GM19463 (cell line): ENCODE results near the gene ADGRL2.

Experiments
- ATAC-seq: cut with Tn5 transposase; IDR thresholded peaks from one replicate; pipeline ENCODE4 v1.9.1; 2021; ENCODE audit warnings: mild to moderate bottlenecking, moderate library complexity; ENCODE audit not compliant: unreplicated experiment

ADGRL2 gene

DNA sequence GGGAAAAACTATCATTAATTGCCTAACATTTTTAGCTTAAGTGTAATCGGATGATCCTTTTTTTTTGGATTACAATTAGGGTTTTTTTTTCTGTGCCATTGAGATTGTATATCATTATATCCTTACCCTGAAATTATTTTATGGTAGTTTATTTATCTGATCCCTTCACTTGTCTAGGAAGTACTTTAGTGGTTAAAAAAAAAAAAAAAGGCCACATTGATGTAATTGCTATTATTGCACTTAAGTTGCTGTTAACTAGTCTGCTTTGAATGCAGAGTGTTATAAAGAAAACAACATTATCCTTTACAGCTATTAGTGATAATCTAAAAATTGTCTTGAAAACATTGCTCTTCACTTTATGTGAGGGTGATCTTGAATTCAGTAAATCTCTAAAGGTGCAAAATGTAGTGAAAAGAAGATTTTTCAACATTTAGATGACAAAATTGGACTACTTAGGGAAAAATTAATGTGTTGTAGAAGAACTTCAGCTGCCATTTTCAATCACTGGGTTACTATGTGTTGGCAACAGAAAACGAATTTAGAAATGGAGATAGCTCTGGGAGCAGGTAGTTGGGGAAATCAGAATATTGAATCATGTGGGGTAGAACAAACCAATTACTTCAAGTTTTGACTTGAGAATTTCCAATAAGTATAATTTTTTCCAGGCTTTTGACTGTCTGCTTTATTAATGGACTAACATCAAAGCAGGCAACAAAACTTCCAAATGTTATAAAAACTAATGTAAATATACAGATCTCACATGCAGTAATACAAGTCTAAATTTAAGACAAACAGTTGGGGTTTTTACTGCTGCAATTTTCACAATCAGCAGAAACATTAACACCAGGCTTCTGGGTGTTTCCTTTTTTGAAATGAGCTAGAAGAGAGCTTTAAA is 5.0 kb downstream of the ADGRL2 start:
- no peak for ATAC-seq

DNA sequence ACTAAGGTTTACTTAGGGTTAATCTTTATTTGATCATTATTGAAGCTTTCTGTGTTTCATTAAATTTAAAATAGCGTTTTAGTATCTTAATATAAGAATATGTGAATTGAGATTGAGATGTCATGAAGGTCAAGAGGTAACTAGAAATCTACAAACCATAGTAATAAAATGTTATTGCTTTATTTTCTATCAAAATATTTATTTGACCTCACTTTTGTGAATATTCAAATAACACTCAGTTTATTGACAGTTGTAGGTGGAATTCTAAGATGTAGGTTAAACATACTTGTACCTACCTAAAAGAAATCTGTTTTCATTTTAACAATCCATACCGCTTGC is 5.7 kb downstream of the ADGRL2 start:
- ATAC-seq, result no peak

DNA sequence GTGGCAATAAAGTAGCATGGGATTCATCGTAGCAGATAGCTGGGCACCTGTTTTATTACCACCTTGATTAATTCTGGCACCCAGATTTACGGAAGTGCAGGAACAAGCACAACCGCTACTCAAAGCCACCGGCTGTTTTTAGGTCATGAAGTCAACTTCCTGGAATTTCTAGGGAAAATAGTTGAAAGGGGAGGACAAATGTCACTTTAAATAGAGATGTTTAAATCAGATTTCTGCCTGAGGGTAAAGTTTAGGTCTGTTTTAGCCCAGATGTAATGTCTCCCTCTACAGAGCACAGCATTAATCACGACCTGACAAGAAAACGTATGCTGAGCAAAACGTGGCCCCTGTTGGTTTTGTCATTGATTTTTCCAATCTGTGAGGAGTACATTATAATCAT is 8.0 kb downstream of the ADGRL2 start:
- no peak for ATAC-seq

DNA sequence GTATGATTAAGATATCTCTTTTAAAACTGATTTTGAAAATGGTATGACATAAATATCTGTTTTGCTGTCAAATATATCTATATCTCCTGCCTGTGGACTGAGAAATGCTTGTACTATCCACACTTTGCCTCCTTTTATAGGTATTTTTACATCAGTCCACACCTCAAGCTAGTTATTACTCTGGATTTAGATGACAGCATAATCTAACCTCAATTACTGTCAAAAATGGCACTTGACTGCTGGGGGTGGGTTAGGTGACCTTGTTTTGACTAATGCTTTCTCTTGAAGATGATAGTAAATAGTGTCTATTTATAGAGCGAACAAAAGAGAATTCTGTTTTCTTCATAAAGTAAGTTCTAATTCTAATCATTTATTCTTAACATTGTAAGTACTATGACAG is 9.1 kb downstream of the ADGRL2 start:
- no peak for ATAC-seq

DNA sequence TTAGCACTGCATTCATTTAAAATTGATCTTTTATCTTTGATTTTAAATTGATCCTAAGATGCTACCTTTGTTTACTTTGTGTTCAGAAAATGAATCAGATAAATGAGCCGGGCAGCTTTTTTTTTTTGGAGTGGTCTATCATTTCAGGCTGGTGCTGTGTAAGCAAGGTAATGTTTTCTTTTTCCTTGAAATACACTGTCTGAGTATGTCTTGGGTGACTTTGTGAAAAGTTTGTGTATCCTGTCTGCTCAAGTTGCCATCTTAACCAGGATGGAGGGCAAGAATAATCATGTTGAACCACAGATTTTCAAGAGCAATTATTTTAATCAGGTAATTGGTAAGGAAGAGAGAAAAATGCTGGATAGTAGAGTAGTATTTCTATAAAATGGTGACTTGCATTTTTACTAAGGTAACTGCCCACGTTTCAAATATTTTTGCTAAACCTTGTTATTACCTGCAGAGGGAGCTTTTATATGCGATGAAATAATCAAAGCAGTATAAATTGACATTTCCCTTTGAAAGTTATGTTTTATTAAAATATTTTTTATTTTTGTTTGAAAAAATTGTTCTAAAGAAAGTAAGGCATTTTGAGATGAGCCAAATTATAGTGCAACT is 11.1 kb downstream of the ADGRL2 start:
- ATAC-seq, result no peak

DNA sequence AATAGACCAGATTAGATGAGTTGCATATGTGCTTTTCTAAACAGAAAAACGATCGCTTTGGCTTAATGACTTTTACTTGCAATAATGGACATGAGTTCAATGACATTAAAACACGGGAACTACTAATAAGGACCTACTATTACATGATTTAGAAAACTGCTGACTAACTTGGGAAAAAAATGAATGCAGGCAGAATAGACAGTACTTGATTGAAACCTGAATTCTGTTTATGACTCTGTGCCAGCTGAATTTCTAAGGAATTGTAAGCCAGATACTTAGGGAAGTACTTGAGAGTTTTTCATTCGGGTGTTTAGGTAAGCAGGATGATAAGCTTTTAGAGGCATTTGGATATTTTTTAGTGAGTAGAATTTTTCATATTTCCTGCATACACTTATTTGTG is 12.0 kb downstream of the ADGRL2 start:
- no peak for ATAC-seq

DNA sequence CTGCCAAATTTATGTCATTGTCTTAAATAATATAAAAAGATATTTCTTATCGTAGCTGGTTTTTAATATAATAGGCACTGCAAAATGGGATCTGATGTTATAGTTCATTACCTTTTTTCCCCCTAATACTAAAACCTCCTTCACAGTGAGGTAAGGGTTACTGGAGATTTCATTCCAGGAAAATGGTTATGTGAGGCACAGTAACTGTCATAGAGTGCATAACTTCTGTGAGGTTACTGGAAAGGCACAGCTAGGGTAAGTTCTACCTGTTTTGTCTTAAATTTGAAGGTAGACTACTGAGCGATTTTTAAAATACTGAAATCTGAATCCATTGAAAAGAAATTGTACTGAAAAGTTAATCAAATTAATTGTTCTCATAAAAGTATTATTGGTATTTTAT is 13.0 kb downstream of the ADGRL2 start:
- no peak for ATAC-seq

DNA sequence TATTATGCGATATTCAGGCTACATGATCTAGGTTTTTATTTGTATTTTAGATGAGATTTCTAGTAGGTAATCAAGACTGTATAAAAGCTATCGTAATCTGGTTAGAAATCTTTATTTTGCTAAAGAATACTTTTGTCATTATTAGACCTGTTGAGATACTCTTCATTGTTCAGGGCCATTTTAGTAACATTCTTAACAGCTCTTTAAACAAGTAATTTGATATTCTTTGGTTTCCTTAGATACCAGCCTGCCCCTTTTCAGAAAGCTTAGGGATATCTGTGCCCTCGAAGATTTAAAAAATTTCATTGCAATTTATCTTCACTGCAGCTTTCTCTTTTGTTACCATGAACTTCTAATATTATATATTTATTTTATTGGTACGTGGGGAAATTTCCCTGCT is 18.9 kb downstream of the ADGRL2 start:
- ATAC-seq, result no peak

DNA sequence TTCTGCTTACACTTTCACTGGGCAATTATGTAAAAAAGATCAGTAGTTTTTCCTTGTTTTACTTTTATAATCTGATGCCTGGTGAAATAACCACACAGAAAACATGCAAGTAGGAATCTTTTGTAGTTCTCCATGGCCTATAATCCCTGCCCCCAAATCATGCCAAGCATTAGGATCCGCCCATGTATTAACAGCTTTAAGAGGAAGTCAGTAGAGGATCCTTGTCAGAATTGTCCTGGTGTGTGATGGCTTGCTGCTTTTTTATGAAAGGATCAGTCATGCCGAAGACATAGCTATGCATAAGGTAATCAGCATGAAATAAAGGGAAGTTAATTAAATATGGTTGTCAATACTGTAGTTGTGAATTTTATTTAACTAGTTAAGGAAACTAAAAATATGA is 20.0 kb downstream of the ADGRL2 start:
- no peak for ATAC-seq

DNA sequence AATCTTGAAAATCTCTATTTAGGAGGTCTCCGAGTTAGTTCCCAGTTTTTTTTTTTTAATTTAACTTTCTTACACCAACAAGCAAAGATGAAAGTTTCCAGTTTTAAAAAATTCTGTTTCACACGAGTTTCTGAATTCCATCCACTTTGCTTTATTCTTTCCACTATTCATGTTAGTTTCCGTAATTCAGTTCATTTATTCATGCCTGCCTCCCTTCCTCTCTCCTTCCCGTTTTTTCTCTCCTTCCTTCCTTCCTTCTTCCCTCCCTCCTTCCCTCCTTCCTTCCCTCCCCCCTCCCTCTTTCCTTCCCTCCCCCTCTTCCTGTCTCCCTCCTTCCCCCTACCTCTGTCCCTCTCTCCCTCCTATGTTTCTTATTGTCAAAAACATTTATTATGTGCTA is 22.3 kb downstream of the ADGRL2 start:
- ATAC-seq, result no peak

DNA sequence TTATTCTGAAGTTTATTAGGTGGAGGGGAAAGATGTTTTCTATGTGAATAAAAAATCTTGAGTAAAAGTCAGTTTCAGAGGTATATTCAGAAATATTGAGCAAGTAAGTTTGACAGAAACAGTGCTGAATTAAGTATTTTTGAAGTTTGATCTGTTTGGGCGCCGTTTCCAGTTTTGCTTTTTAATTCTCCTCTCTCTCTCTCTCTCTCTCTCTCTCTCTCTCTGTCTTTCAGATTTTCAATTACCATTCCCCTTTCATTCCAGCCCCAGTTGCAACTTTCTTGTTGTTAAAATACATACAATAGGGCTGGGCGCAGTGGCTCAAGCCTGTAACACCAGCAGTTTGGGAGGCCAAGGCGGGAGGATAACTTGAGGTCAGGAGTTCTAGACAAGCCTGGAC is 24.0 kb downstream of the ADGRL2 start:
- no peak for ATAC-seq

DNA sequence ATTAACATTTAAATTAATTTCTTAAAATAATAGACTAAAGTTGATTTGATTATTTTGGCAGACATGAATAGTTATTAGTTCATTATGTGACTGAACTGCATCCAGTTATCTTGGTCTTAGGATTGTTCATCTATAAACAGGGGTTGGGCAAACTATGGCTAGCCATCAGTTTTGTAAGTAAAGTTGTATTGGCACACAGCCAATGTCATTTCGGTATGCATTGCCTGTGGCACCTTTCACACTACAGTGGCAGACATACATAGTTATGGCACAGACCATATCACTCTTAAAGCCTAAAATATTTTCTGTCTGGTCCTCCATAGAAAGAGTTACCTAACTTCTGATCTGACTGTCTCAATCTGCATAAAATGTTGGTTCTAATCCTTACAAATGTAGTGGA is 27.2 kb downstream of the ADGRL2 start:
- no peak for ATAC-seq

DNA sequence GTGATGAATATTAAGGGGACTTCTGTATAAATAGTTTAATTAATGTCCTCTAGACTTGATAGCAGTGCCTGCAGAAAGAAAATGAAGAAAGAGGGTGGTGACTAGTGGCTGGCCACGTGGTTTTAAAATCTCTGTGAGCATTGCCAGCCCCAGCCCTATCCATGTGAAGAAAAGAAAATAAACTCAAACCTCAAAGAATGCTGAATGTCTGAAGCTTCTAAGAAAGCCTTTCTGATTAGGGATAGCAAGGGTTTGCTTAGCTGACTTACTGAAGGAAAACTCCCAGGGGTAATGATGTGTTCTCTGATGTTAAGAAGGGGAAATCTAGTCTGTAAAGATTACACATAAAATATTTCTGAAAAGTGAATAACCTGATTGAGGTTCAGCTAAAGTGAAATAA is 31.8 kb downstream of the ADGRL2 start:
- no peak for ATAC-seq

DNA sequence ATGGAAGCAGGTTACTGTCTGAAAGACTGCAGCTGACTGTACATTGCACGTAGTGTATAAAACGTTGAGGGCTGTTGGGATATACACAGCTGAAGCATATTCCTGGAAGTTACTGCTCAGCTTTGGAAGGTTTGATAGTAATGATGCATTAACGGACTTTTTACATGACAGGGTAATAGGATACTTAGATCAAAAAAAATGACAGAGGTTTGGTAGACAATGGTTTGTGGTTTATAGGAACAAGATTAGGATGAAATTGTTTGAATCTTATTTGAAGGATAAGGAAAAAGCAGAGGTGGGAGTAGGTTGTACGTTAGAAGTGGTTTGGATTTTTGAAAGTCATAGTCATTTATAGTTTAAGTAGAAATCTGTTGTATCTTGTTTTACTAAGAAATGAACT is 33.0 kb downstream of the ADGRL2 start:
- no peak for ATAC-seq

DNA sequence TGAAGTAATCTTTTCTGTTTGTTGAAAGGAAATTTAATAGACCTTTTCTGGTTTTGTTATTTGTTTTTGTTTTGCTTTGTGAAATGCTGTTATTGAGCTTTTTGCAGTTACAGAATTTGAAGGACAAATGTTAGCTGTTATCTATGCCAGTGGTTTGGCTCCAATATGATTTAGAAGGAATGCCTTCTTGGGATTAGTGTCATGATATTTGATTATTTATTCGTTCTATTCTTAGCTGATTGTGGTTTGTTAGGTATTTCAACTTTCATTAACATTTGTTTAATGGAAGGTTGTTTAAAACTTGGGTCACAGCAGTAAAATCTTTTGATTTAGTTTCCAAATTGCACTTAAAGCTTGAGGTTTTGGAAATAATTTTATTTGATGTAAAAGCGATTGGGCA is 33.5 kb downstream of the ADGRL2 start:
- no peak for ATAC-seq

DNA sequence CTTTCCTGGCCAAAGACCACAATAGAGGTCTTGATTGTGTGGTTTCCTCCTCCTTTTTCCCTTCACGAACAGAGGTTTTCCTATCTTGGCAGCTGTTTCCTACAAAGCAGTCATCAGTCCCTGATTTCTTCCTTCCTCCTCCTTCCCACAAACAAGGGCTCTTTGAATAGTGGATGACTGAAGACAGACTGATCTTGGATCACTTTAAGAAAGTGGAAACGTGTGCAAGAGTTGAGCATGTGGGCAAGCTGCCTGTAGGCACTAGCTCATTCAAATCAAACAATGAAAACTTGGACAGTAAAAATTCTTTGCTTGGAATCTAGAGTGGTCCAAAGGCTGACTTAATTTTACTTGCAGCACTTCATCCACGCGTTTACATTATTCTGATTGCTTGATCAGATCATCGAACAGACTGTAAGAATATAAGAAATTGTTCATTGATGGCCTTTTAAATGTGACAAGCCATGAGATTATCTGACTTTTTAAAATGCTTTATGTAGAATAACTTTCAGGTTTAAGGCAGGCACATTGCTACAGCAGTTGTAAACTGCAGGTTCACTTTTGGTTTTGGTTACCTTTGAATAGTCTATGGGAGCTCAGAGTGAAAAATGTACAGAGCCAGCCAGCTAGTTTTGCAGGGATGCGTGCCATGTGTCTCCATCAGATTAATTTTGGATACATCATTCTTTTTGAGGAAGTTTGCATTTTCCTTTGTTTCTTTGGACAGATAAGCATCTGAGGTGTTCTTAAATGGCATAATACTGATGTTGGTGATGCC is 34.4 kb downstream of the ADGRL2 start:
- no peak for ATAC-seq

DNA sequence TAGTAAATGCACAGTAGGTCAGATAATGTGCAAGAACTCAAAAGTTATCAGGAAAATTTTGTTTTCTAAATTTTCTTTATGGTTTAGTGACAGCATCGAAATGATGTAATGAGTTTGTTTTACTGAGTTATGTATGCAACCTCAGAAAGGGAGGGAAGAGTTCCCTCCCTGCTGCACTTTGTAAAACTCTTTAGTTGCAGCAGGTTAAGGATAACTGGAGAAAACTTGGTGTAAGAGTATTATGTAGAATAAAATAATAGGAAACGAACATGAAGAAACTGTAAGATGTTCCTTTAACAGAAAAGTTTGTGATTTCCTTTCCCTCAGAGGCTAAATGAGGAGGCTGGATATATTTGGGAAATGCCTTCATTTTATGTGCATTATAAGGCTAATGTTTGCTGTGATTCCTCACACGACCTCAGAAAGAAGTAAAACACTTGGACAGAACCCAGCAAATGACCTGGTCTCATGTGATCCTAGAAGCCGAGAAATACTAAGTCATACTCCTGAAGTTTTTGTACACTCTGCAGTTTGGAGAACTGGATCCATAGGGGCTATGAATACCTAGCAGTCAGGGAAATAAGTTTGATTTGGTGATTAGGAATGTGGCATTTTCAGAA is 35.4 kb downstream of the ADGRL2 start:
- ATAC-seq, result no peak

DNA sequence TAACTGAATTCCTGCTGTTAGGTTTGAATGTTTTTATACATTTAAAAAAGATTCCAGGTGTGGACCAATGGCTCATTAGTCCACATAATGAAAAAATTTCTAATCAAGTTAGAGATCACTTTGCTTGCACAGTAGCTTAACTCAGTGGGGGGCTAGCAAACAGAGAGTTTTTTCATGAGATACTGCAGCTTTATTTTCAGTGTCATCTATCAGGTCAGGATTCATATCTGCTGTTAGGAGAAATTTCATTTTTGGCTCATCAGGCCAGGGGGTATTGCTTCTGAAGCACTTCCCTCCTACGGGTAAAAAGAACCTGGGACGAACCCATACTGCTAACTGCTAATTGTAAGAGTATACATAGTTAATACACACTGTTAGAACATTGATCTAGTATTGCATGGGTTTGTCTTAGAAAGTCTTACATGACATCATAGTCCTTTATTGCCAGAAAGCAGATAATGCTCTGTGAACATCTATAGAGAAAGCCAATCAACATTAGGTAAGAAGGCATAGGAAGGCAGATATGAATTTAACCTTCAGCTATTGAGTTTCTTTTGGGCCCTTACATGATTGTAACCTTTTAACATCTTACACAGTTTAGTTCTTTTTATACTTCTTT is 38.0 kb downstream of the ADGRL2 start:
- ATAC-seq, result no peak

DNA sequence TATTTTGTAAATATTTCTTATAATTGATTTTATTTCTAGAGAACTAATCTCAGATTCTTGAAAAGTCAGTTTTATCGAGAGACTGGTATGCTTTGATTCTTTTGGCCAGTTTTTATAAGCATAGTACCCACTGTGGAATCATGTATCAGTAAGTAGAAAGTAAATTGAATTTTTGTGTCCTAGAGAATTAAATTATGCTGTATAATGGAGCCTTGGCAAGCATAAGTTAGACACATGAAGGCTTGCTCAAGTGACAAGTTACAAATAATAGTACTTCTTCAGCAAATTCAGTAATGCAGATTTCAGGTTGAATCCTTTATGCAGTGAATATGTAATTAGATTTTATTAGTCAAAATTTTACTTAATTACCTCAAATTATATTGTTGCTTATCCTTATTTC is 40.1 kb downstream of the ADGRL2 start:
- ATAC-seq, result no peak

DNA sequence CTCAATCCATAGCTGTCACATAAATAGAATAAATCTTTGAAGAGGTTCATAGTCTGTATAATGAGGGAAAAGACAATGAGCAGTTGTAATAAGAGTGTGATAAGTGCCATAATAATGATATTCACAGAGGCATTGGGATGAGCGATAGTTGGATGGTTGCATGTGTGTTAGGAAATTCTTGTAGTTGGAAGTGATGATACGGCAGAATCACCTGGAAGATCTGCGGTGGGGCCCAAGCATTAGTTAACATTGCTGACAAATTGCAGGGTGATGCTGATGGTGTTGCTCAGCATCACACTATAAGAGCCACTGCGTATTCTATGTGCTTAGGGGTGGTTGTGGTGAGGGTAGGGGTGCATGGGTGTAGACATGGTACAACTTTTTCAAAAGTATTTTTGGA is 41.1 kb downstream of the ADGRL2 start:
- ATAC-seq, result no peak

DNA sequence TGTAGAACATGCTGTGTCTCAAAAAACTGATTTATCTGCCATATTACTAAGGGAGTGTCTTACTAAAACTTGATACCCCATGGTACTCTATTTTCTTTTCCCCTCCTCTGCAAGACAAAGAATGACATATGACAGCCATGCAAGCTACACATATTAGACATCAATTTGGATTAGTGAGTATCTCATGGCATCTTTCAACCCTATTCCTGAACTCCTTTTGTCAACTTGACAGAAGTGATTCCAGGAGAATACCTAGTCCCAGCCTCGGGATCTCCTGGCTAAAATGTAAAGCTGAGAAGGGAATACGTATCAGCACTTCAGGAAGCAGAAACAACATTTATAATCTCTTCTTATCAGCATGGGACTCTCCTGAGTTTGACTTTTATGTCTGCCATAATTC is 43.7 kb downstream of the ADGRL2 start:
- ATAC-seq, result no peak
